Stimulated activated CD4-positive, alpha-beta T cell treated with anti-CD3 and anti-CD28 coated beads, Interleukin-15, amount 100 ng/mL, for 48 hours (primary cell): ENCODE data around the gene SLC43A3.
"Not testable (repeated sequence)": the region's sequence is repeated elsewhere in the genome, so short reads cannot be mapped to it uniquely, and the experiment has no call there.

ENCODE experiments used
- DNase-seq, 2 donors: peaks; one replicate each; pipeline ENCODE4 v3.0.0-alpha.2; 2020; ENCODE audit warnings: low read depth in 2 of 2

SLC43A3 gene

DNA sequence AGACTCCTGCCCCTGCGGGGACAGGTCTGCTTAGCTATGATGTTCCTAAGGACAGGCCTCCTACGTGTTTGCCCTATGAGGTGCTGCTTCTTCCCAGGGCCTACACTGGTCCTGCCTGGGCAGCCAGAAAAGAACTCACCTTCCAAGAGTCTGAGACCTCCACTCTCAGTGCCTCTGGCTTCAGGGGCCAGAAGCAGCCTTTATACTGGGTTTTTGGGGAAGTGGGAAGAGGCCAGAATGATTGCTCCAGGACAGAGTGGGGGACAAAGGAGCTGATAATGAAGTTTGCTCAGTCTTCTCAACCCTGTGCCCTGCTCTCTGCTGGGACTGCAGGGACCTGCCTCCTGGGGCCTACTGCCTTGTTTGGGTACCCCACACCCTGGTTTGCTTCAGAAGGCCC, 45.9 kb downstream of the SLC43A3 start, which contains the start of gene PRG3:
TSS of gene PRG3 (minus strand) at position 176 of the 400 bp plus-strand sequence. CDS start 442 bp downstream, outside the sequence.
- DNase-seq: no peak

DNA sequence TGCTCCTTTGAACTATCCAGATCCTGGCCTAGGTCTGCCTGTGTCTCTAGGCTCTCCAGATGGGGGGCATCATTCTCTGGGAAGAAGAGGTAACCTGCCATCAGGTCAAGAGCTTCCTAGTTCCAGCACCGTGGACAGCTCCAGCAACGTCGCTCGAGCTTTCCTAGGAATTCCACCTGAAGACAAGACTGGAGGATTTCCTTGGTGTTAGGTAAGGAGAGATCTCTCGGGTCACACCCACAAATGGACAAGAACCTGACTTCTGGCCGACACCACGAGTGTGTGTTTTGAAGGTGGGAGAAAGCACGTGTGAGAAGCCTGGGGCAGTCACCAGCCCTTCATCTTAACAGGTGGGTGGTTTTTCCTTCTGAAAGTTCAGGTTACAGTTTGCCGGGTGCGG, 47.2 kb downstream of the SLC43A3 start:
- no peak for DNase-seq

DNA sequence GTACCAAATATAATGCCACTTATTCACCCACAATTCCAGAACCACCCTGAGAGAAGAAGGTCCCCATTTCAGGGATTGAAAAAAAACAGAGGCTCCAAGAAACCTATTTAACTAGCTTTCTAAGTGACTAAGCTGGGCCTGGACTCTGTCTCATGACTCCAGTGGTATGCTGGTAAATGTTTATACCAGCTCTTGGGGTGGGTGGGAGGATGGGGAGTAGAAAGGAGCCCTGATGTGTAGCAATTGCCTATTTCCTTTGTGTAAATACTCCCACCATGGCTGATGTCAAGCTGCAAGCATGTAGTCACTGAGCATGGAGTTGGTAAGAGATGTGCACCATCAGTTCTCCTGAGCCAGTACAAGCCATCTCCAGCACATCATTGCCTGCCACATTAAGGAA, 48.7 kb downstream of the SLC43A3 start:
- DNase-seq: no peak

DNA sequence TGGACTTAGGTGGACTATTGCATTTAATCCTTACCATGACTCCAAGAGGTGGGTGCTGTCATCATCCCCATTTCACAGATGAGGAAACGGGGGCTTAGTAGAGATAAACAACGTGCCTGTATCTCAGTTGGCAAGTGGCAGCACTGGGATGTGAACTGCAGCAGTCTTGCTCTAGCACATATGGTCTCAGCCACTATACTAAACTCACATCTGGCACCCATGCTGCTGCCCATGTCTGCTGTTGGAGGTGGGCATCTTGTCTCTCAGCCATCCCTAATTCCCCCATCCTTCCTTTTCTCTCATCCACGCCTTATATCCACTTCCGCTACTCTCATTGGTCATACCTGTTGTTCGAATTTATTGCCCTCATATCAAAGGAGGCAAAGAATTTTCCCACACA, 49.8 kb downstream of the SLC43A3 start:
- DNase-seq: no peak

DNA sequence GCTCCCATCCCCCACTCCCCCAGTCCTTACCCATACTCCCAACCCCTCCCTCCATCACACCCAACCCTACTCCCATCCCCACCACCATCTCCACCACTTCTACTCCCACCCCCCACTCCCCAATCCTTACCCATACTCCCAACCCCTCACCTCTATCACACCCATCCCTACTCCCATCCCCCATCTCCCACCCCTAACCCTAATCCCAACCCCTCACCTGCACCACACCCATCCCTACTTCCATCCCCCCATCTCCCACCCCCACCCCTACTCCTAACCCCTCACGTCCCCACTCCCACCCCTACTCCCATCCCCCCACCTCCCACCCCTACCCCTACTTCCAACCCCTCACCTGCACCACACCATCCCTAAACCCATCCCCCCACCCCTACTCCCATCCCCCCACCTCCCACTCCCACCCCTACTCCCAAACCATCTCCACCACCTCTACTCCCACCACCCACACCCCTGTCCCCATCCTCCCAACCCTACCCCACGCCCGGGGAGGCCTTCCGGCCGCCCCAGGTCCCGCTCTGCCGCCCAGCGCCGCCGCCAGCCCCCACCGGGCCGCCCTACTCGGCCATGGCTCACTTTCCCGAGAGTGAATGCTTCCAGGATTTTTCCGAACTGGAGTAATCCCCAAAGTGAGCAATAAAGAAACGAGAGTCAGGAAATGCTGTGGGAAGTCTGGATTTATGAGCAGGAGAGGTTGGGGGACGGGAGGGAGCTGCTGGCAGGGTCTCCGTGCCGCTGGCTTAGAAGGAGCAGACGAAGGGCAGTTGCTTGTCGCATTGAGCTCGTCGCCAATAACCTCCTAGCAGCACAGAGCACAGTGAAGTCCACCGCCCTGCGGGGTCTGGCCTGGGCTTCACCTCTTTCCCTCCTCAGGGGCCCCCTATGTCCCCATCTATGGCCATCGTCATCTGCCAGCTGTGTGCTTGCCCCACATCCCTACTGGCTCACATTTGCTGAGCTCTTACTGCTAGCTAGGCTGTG, 50.5 kb downstream of the SLC43A3 start:
- DNase-seq: no peak

DNA sequence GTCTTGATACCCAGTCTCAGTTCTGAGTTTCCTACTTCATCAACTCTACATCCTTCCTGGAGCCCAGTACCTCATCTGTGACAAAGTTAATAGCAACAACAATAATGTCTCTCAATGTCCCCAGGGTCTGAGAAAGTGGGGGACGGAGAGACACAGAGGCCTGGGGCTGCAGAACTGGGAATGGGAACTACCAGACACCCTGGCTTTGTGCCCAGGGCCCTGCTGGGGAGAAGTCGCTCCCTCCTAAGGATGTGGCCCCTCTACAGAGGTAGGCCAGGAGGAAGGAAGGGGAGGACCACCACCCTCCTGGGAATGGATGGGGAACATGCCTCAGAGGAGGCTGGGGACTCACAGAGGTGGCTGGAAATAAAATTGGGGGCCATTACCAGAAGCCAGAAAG, 51.4 kb downstream of the SLC43A3 start:
- no peak for DNase-seq

DNA sequence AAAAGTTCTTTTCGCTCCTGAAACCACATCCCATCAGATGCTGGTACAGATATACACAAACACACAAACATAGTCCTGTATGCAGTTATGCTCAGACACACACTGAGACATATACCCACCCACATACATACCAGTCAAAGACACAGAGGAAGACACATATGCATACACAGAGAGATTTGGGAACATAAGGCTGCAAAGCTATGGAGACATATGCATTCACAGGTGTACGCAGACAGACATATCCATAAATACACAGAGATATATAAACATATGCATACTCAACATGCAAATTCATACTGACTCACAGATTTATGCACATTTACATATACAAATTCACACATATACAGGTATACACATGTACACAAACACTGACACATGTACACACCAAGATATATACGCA, 52.0 kb downstream of the SLC43A3 start:
- DNase-seq: no peak

DNA sequence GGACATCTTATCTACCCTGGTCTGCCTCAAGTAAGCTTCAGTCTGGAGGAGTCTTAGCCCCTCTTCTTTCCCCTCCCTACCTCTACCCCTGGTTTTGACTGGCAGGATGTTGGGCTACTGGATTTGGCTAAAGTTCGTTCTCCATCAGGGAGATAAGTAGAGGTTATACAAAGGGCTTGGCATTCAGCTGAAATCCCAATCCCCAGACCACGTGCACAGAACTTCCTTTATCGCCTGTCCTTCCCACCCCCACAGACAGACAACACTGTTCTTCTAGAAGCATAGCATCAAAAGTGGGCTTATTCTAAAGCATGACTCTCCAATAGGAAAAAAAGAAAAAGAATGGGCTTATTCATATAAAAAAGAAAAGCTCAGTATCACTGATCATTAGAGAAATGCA, 53.8 kb downstream of the SLC43A3 start:
- no peak for DNase-seq

DNA sequence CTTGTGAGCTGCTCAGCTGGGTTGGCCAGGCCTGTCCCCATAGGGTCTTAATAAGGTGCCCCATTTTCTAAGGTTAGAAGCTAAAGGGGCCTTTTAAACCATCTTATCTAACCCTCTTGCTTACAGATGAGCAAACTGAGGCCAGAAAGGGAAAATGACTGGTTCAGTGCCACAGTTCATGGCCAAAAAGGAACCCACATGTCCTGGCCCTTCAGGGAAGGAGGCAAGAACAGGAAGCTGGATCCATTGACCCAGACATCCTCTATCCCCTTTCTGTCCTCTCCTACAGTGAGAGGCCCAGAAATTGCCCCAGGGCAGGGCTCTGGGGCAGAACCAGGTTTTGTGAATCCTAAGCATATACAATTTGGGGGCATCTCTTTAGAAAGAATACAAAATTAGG, 56.0 kb downstream of the SLC43A3 start:
- no peak for DNase-seq

DNA sequence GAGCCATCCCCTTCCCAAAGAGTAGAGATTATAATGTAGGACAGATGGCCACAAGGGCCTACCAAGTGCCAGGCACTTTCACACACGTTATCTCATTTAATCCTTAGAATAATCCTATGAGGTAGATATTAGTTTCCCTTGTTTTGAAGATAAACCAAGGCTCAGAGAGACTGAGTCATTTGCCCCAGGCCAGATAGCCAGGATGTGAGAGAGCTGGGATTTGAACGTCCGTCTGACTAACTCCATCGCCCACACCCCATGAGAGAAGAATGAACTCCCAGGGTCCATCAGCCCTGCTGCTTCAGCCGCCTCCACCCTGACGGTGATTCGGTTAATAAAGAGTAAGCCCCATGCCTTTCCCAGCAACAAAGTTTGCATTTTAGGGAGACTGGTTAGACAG, 56.7 kb downstream of the SLC43A3 start:
- DNase-seq: no peak

DNA sequence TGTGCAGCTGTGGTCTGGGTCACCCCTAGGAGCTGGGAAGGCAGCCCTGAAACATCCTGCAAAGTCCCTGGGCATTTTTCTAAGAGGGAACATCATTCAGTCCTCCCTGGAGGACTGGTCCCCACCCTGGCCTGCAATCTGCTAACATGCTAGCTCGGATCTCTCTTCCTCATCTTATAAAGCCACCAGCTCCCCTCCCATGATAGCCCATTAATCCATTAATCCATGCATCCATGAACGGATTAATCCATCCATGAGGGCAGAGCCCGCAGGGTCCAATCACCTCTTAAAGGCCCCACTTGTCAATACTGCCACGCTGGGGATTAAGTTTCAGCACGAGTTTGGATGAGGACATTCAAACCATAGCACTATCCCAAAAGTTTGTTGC, 58.1 kb downstream of the SLC43A3 start:
- DNase-seq: no peak

DNA sequence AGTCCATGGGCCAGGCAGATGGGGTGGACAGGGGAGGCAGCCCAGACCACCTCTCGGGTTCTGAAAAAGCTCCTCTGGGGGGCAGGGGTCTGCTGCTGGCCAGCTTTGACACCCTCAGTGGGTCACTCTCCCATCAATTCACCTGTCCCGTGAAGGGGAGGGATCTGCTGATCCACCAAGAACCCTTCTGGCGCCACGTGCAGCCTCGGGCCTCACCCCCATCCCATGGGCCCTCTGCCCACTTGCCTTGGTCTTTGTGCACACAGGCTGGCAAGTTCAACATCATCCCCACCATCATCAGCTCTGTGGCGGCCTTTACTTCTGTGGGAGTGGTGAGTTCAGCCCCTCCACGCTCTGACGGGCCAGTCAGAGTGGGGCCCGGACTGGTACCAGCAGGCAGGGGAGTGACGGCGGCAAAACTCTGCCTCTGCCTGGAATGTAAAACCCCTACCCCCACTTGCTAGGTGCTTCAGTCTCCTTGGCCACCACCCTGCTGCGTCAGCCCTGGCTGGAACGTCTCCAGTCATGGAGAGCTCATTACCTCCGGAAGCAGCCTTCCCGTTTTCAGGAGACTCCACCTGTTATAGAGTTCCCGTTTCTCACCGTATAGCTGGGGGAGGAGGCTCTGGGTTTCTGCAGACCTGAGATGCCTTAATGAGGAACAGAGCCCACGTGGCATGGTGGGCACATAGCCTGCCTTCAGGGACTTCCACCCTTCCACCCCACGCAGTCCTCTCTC, 58.6 kb downstream of the SLC43A3 start:
- no peak for DNase-seq

DNA sequence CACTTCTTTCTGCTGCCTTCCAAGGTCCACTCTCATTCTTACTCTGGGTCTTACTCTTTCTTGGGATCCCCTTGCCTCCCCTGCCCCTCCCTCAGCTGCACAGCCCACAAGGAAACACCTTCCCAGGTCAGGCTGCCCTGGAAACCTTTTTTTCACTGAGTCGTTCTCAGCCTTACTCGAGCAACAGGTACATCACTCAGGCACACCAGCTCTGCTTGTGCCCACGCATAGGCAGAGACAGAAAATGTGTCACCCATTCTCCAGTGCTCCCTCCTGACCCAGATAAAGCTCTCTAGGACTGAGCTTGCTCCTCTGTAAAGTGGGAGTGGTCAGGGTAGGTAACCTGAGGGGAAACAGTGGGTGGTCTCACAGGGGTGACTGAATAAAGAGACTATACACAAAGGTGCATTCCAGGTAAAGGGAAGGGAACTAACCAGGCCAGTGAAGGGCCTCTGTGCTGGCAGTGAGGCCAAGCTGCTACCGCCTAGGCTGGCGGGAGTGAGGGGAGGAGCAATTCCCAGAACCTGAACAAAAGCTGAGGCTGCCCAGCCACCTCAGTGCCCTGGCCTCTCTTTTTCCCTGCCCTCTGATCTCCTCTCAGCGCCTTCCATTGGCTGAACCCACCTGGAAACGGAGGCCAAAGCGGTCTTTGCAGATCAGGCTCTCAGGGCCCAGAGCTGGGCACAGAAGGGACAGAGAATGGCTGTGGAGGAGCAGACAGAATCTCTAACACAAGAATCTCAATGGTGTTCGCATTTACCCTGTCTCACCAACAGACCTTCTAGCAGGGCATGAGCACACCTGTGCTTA, 61.9 kb downstream of the SLC43A3 start:
- DNase-seq: no peak

DNA sequence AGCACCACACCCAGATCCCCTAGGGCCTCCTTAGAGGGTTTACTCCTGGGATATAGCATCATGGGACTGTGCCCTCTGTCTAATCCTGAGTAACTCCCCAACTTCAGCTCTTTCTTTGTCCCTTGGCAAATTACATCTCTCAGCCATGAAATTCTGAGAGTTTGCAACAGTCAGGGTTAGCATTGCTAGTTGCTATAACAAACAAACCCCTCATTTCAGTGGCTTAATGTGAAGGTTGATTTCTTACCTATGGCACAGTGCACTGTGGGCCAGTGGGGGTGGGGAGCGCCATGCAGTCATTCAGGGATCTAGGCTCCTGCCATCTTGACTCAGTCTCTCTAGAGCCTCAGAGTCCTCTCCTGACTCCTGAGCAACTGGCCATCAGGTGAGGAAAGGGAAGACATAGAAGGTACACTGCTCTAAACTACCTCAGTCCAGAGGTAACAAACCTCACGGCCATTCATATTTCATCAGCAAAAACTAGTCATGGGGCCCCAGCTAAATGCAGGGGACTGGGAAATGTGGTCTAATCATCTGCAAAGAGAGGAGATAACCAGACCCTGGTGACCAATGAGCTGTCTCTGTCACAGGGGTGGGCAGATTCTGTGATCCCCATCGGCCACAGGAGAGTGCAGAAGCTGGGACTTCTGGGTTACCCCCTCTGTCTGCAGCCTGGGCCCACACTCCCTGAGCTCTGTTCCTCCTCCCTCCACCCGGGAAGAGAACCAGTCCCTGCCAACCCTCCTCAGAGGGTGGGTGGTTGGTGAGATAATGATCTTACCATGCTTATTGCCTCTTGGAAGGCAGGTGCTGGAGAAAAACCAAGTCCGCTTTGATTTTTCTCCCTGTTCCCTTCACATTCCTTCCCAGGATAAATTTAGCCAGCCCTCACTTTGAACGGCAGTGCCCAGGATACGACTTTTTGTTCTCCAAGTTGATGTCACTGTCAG, 63.5 kb downstream of the SLC43A3 start:
- DNase-seq: no peak

DNA sequence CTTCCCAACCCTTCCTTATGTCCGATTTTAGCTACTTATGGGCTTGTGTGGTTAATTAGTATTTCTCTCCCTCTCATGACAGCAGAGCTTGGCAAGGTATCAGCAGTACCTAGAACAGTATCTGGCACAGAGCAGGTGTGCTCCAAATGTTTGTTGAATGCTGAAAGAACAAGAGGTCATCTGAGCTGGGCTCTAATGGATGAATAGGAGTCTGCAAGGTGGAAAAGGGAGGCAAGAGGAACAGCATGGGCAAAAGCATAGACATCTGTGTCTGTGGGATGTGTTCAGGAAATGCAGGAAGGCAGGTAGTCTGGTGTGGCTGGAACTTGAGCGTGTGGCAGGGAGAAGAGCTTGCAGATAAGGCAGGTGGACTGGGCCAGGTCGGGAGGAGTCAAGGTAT, 65.0 kb downstream of the SLC43A3 start:
- DNase-seq: no peak

DNA sequence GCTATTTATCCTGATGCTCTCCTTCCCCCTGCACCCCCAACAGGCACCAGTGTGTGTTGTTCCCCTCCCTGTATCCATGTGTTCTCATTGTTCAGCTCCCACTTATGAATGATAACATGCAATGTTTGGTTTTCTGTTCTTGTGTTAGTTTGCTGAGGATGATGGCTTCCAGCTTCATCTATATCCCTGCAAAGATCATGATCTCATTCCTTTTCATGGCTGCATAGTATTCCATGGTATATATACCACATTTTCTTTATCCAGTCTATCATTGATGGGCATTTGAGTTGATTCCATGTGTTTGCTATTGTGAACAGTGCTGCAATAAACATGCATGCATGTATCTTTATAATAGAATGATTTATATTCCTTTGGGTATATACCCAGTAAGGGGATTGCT, 65.5 kb downstream of the SLC43A3 start:
- not testable (repeated sequence) for DNase-seq

DNA sequence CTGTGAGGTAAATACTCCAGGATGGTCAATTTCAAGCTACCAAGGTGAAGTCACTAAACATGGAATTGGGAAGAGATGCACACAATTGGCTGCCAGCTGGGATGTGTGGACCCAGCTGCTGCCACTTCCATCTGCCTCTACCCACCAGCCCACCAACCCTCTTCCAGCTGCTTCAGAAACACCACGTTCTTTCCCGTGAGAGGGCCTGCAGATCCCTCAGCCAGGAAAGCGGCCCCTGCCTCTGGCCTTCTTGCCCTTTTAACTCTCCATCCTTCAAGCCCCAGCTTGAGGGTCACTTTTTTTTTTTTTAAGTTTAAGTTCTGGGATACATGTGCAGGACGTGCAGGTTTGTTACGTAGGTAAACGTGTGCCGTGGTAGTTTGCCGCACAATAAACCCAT, 65.9 kb downstream of the SLC43A3 start:
- no peak for DNase-seq

DNA sequence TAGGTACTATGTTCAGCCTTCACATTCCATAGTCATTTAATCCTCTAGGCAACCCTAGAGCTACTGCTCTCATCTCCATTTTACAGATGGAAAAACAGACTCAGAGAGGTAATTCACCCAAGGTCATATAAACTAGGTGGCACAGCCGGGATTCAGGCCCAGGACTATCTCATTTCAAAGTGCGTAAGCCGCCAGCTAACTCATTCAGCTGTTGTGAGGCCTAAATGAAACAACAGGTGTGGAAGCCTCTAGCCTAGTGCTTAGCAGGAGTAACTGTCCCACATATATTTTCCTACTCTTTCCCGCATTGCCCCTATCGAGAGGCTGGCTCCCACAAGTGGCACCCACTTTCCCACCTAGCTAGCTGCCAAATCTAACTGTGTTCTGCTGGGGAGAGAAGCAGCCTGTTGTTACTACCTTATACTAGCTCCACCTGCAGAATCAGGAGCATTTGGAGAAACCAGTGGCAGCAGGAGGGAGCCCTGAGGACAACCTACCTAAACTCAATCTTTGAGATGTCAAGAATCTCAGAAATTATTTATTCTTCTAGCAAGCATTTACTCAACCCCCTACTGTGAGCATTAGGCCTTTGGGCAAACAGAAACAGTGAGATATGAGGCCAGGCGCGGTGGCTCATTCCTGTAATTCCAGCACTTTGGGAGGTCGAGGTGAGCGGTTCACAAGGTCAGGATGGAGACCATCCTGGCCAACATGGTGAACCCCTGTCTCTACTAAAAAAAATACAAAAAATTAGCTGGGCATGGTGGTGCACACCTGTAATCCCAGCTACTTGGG, 66.8 kb downstream of the SLC43A3 start:
- no peak for DNase-seq

DNA sequence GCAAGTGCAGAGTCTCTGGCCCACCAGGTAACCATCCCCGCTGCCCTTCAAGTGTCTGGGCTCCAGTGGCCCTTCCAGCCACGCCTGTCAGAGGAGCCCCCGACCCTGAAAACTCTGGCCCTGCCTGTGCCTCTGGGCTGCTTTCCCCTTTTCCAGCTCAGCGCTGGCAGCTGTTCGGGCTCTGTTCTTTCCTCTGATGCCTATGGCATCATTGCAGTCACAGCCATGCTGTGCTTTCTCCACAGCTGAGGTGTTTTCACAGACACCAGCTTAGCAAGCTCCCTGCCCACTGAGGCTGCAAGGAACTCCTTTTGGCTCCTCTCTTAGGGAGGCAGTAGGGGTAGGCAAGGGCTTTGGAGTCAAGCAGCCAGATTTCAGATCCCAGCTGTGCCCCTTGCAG, 67.5 kb downstream of the SLC43A3 start:
- DNase-seq: no peak

DNA sequence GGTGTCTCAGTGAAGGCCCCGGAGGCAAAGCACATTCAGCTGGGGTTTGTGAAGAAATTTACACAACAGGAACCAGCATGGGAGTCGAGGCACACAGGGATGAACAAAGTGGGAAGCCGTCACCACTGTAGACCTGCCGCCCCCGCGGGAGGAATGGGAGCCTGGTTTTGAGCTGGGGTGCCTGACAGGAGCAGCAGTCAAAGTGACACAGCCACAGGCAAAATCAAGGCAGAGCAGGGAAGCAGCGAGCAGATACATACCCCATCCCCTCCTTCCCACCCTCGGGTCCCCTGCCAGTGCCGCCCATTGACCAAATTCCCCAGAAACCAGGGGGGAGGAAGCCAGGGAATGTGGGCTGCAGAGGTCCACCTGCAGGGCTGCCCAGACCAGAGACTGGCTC, 67.9 kb downstream of the SLC43A3 start:
- no peak for DNase-seq
